ENCODE data around the gene PRSS57. TPM values are rescaled to one million over a fixed set of nuclear protein-coding genes. Genes with fewer than 3 reads are reported as not detected.
A peak's percentile ranks its signal among the peaks of the same experiment; 100 is the strongest.

Gene PRSS57
- total and polyA plus RNA-seq, 2 of the 13 experiments (the other 11 are each of a cell fraction or from before 2014, with no cell fraction given), result 0.12 TPM; not detected in 1

DNA sequence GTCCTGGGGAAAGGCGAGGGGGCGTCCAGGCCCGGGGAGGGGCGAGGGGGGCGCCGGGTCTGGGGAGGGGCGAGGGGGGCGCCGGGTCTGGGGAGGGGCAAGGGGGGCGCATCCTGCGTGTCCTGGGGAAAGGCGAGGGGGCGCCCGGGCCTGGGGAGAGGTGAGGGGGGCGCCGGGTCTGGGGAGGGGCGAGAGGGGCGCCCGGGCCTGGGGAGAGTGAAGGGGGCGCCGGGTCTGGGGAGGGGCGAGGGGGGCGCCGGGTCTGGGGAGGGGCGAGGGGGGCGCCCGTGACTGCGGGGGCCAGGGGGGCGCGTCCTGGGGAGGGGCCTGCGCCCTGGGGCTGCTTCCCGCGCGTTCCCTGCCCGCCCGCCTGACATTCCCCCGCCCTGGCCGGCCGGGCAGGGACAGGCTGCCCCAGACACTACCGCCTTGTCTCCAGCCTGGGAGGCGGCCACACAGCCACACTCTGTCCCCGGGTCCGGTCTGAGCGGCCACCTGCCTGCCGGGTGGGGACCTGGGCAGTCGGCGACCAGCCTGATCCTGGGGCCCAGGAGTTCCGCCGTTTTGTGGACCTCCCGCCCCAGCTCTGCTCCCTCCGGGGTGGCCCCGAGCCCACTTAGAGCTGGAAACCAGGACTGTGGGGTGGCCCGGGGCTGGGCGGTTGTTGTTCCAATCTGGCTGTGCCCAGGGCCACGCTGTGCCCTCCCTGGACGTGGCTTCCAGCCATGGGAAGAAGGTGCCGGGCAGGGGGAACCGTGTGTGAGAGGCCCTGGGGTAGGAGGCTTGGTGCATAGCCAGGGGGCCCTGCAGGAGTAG is 25.3 kb upstream of the PRSS57 start (continued):
- TF ChIP-seq ZNF574 (CRISPR knock-in tag; IDR thresholded peaks at IDR 0.05), result no peak
- TF ChIP-seq, protein P1, sequence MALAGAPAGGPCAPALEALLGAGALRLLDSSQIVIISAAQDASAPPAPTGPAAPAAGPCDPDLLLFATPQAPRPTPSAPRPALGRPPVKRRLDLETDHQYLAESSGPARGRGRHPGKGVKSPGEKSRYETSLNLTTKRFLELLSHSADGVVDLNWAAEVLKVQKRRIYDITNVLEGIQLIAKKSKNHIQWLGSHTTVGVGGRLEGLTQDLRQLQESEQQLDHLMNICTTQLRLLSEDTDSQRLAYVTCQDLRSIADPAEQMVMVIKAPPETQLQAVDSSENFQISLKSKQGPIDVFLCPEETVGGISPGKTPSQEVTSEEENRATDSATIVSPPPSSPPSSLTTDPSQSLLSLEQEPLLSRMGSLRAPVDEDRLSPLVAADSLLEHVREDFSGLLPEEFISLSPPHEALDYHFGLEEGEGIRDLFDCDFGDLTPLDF (CRISPR knock-in tag; IDR thresholded peaks at IDR 0.05), result no peak
- no peak for TF ChIP-seq ZBTB1 (CRISPR knock-in tag; IDR thresholded peaks at IDR 0.05; ENCODE audit: borderline replicate concordance)
- no peak for TF ChIP-seq ZNF513 (CRISPR knock-in tag; conservative IDR thresholded peaks at IDR 0.05)
- TF ChIP-seq TSC22D2 (CRISPR knock-in tag; IDR thresholded peaks at IDR 0.05; ENCODE audit: borderline replicate concordance), result no peak
- TF ChIP-seq PHF21A (CRISPR knock-in tag; IDR thresholded peaks at IDR 0.05), result no peak
- TF ChIP-seq AKAP8 (CRISPR knock-in tag; IDR thresholded peaks at IDR 0.05), result no peak
- TF ChIP-seq ZNF24 (IDR thresholded peaks at IDR 0.05), result no peak
- no peak for TF ChIP-seq HNF1B (CRISPR knock-in tag; IDR thresholded peaks at IDR 0.05)
- TF ChIP-seq, protein P2, sequence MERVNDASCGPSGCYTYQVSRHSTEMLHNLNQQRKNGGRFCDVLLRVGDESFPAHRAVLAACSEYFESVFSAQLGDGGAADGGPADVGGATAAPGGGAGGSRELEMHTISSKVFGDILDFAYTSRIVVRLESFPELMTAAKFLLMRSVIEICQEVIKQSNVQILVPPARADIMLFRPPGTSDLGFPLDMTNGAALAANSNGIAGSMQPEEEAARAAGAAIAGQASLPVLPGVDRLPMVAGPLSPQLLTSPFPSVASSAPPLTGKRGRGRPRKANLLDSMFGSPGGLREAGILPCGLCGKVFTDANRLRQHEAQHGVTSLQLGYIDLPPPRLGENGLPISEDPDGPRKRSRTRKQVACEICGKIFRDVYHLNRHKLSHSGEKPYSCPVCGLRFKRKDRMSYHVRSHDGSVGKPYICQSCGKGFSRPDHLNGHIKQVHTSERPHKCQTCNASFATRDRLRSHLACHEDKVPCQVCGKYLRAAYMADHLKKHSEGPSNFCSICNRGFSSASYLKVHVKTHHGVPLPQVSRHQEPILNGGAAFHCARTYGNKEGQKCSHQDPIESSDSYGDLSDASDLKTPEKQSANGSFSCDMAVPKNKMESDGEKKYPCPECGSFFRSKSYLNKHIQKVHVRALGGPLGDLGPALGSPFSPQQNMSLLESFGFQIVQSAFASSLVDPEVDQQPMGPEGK (CRISPR knock-in tag; IDR thresholded peaks at IDR 0.05), result peak; percentile 78
- TF ChIP-seq HMGXB3 (CRISPR knock-in tag; IDR thresholded peaks at IDR 0.05; ENCODE audit: borderline replicate concordance), result no peak
- TF ChIP-seq ZBTB20 (CRISPR knock-in tag; IDR thresholded peaks at IDR 0.05; ENCODE audit: borderline replicate concordance, low read depth), result no peak
- TF ChIP-seq ZNF629 (CRISPR knock-in tag; conservative IDR thresholded peaks at IDR 0.05), result no peak
- no peak for TF ChIP-seq IRX3 (CRISPR knock-in tag; IDR thresholded peaks at IDR 0.05; ENCODE audit: borderline replicate concordance, low read depth)

Data from HepG2 (cell line).